SK-N-MC (cell line): ENCODE measurements around the gene SEMA4D.

ENCODE experiments used
- DNase-seq: peaks from one replicate; pipeline ENCODE4 v3.0.0-alpha.2; 2011; ENCODE audit warnings: low read depth, low spot score
- H3K27ac ChIP-seq: fragments of 200-600 bp; sonication (generic); 2 replicates; pipeline ENCODE4 v1.5.1; 2016; ENCODE audit warnings: mixed run types
- H3K36me3 ChIP-seq: fragments of 200-600 bp; sonication (generic); 2 replicates; pipeline ENCODE4 v1.6.1; 2017; ENCODE audit warnings: antibody characterized with exemption, low read length, mixed read lengths; ENCODE audit not compliant: insufficient read depth
- H3K4me3 ChIP-seq: fragments of 200-600 bp; sonication (generic); 2 replicates; pipeline ENCODE4 v1.5.1; 2016
- H3K9ac ChIP-seq: fragments of 200-600 bp; sonication (generic); 2 replicates; pipeline ENCODE4 v1.8.0; 2017; ENCODE audit warnings: mixed run types, mixed read lengths; ENCODE audit not compliant: insufficient read length
- H3K9me3 ChIP-seq: fragments of 200-600 bp; sonication (generic); 2 replicates; pipeline ENCODE4 v1.6.1; 2017; ENCODE audit warnings: low read depth, mild to moderate bottlenecking, antibody characterized with exemption, low read length, moderate library complexity, mixed read lengths
- EZH2 ChIP-seq: fragments of 200-600 bp; sonication (generic); IDR thresholded peaks from one replicate; pipeline ENCODE4 v1.6.1; 2017; ENCODE audit warnings: antibody characterized with exemption
- FOXP2 ChIP-seq: optimal IDR thresholded peaks from 2 replicates; pipeline ENCODE3; 2011; ENCODE audit warnings: mild to moderate bottlenecking, moderate library complexity; ENCODE audit not compliant: insufficient read depth; ENCODE audit errors: extremely low read length, control extremely low read depth
- POLR2AphosphoS5 ChIP-seq: IDR thresholded peaks from 2 replicates; pipeline ENCODE4 v1.6.1; 2012; ENCODE audit warnings: mild to moderate bottlenecking, low read depth, low read length, borderline replicate concordance

The SEMA4D gene

DNA sequence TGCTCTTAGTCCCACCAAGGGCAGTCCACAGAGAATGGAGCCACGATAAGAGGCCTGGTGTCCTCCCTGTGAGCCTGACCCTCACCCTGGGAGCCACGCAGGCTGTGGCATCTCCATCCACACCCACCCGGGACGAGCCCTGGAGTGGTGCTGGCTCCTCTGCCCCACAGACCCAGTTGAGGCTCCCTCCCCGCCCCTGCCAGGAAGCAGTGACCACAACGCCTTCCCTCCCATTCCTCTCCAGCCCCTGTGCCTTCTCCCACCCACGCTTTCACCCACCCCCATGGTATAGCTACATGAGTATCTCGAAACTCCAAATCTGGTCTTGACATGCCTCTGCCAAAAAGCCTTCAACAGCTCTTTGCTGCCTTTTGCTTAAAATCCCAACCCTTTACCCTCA, 57.9 kb downstream of the SEMA4D start:
- H3K4me3 ChIP-seq = no peak overlapping the region
- H3K9ac ChIP-seq = no peak overlapping the region

GRCh38 chr9:89439571-89439970, 58.3 kb downstream of the SEMA4D start:
- no peak for TF ChIP-seq EZH2
- no peak for TF ChIP-seq FOXP2
- no peak for TF ChIP-seq POLR2AphosphoS5
- DNase-seq = no peak
- Histone ChIP-seq H3K4me3 (no peak overlapping the region), H3K27ac (no peak overlapping the region), H3K9me3 (no peaks in the 10 kb centered on the region), H3K36me3 (no peaks in the 10 kb centered on the region), H3K9ac (no peak overlapping the region)

More for the DNA sequence above, 57.9 kb downstream of the SEMA4D start:
- Histone ChIP-seq H3K9me3 (no peaks in the 10 kb centered on the region), H3K27ac (no peak overlapping the region), H3K36me3 (no peaks in the 10 kb centered on the region)
- no peak for DNase-seq
- TF ChIP-seq FOXP2 (no peak), POLR2AphosphoS5 (no peak), EZH2 (no peak)

DNA sequence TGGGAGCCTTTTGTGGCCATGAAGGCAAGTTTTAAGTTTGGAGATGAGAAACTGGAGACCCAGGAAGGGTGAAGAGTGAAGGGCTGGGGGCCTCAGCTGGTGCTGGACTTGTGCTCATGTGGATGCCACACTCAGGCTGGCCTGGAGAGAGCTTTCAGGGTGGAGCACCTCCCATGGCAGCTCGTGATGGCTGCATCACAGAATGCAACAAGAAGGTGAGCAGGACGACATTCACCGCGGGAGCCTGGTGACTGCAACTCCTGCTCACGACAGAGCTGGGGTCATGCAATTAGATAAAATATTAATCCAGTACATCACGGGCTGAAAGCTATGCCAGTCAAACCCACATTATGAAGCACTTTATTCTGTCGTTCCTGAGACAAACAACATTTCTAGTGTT, 59.7 kb downstream of the SEMA4D start:
- no peak overlapping the region for H3K4me3 ChIP-seq
- H3K9ac ChIP-seq = no peak overlapping the region
- H3K9me3 ChIP-seq = no peaks in the 10 kb centered on the region
- H3K36me3 ChIP-seq = no peaks in the 10 kb centered on the region
- no peak for TF ChIP-seq EZH2
- no peak for TF ChIP-seq FOXP2
- TF ChIP-seq POLR2AphosphoS5 = no peak
- no peak for DNase-seq
- no peak overlapping the region for H3K27ac ChIP-seq

DNA sequence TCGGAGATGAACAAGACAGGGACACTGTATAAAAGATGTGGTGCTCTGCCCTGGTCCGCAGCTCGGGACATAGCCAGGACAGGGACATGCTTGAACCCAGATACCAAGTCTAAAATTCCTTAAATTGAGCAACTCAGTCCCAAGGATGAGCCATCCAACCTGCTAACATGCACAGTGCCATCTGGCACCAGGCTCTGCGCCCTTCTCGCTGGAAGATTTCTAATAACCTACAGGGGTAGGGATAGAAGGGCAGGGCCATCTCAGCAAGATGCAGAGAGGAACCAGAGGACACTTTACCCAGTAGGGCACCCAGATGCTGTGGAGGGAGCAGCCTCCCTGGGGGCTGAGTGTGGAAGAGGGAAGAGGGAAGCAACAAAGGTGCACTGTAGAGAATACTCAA, 60.1 kb downstream of the SEMA4D start:
- Histone ChIP-seq H3K9me3 (no peaks in the 10 kb centered on the region), H3K27ac (no peak overlapping the region), H3K36me3 (no peaks in the 10 kb centered on the region), H3K4me3 (no peak overlapping the region), H3K9ac (no peak overlapping the region)
- no peak for DNase-seq
- TF ChIP-seq EZH2 = no peak
- TF ChIP-seq POLR2AphosphoS5 = no peak
- TF ChIP-seq FOXP2 = no peak

GRCh38 chr9:89436963-89437625, 60.8 kb downstream of the SEMA4D start:
- Histone ChIP-seq H3K9ac (no peak overlapping the region), H3K9me3 (no peaks in the 10 kb centered on the region), H3K36me3 (no peaks in the 10 kb centered on the region), H3K27ac (no peak overlapping the region), H3K4me3 (no peak overlapping the region)
- DNase-seq = no peak
- TF ChIP-seq FOXP2 (no peak), POLR2AphosphoS5 (no peak), EZH2 (no peak)

GRCh38 chr9:89436326-89436725, 61.6 kb downstream of the SEMA4D start:
- TF ChIP-seq POLR2AphosphoS5 (no peak), EZH2 (no peak), FOXP2 (no peak)
- H3K9ac ChIP-seq = no peak overlapping the region
- no peak overlapping the region for H3K27ac ChIP-seq
- H3K9me3 ChIP-seq = no peaks in the 10 kb centered on the region
- no peaks in the 10 kb centered on the region for H3K36me3 ChIP-seq
- DNase-seq = no peak
- H3K4me3 ChIP-seq = no peak overlapping the region

DNA sequence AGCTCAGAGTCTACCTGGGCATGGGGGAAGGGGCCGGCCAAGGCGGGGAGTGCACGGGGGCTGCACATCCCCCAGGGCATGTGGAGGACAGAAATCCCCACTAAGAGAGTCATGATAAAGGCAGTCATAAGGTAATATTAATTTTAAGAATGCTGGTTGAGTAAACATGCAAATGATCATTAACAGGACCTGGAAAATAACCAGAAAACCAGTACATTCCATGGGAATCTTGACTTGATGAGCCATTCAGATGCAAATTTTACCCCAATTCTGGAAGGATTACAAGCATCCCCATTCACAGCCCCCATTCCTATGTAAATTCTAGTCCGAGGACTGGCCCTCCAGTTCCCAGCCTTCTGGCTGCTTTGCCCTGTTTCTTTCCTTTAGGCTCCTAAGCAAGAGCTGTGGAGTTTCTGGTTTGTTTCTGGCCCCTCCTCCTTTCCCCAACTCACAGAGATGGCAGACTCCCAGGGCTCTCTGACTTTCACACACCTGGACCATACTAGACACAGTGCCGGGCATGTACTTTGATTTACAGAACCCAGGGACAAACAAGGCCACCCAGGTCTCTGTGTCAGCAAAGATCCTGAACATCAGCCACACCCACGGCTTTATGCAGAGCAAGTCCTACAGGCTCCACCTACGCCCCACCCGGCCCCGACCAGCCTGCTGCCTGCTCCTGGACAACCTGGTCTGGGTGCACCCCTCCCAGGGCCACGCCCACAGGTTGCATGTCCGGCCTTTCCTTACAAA, 62.7 kb downstream of the SEMA4D start:
- H3K27ac ChIP-seq = no peak overlapping the region
- no peaks in the 10 kb centered on the region for H3K36me3 ChIP-seq
- no peaks in the 10 kb centered on the region for H3K9me3 ChIP-seq
- no peak overlapping the region for H3K4me3 ChIP-seq
- DNase-seq = no peak
- no peak overlapping the region for H3K9ac ChIP-seq
- TF ChIP-seq EZH2 (no peak), FOXP2 (no peak), POLR2AphosphoS5 (no peak)

DNA sequence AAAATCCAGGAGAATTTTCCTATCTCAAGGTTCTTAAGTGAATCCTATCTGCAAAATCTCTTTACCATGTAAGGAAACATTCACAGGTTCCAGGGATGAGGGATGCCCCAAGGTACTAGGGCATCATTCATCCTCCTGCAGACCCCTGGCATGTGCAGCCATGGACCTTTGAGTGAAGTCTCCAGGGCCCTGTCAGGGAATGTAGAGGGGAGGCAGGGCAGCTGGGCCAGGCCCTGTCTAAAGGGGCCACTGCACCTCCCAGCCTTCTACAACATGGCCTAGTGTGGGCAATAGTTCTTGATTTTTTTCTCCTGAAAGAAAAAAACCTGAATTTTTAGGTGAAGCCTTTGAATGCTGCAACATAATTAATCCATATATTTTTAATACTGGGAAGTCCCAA, 63.3 kb downstream of the SEMA4D start:
- no peak overlapping the region for H3K27ac ChIP-seq
- TF ChIP-seq FOXP2 = no peak
- no peak for DNase-seq
- H3K9me3 ChIP-seq = no peaks in the 10 kb centered on the region
- H3K4me3 ChIP-seq = no peak overlapping the region
- no peaks in the 10 kb centered on the region for H3K36me3 ChIP-seq
- H3K9ac ChIP-seq = no peak overlapping the region
